HuH-7.5 (cell line): ENCODE measurements around the gene AAK1.

ENCODE experiments used
- DNase-seq: peaks from one replicate; pipeline ENCODE4 v3.0.0; 2011; ENCODE audit warnings: low spot score

AAK1 gene

DNA sequence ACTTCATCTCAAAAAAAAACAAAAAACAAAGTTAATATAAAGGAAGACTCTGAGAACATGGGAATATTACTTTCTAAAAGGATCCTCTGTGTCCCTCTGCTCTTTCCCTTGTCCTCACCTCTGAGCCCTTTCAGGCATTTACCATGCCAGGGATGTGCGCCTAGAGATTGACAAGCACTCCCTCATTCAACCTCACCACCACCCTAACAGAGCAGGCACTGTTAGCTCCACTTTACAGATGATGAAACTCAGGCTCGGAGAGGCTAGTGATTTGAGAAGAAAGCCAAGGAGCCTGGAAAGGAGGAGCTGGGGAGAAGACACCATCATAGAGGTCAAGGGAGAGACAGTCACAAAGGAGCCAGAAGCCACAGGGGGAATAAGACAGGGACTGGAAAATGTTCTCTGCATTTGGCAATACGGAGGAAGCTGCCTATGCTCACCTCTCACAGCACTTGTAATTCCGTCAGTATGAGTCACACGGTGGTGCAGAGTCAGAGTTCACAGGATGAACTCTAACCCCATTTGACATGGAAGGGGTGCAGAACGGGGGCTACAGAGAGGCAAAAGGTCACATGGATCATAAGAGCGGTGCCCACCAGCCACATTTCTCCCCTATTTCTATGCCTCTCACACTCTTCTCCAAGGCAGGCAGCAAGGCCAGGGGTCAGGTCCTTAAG is 104.5 kb downstream of the AAK1 start:
- no peak for DNase-seq

DNA sequence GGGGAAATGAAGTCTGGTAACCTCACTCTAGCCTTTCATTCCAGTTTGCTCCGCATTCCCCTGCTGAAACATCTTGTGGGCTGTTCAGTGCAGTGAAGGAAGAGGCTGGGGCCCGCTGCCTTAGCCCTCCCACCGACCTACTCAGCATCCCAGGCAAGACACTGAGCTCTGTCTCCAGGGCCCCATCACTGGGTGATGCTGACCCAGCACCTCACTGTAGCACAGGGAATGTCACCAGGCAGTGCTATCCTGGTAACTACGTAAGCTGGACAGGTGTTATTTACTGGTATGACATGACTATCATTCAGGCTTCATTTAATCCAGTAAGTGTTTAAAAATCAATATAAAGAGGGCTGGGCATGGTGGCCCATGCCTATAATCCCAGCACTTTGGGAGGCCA is 105.3 kb downstream of the AAK1 start:
- no peak for DNase-seq

DNA sequence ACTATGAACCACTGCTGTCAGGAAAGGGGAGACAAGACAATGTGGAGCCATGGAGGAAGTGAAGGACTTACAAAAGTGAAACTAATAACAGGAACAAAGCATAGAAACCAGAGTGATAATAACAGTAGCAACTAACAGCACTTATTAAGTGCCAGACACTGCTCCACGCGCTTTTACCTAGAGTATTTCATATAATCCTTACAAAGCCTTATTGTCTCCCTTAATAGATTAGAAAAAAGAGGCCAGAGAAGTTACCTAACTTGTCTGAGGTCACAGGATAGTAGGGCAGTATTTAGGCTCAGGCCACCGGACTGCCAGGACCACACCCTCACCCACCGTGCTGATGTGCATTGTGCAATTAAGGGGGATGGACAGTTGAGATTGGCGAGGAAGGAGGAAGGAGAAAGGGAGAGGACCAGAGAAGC is 107.7 kb downstream of the AAK1 start:
- DNase-seq: no peak

DNA sequence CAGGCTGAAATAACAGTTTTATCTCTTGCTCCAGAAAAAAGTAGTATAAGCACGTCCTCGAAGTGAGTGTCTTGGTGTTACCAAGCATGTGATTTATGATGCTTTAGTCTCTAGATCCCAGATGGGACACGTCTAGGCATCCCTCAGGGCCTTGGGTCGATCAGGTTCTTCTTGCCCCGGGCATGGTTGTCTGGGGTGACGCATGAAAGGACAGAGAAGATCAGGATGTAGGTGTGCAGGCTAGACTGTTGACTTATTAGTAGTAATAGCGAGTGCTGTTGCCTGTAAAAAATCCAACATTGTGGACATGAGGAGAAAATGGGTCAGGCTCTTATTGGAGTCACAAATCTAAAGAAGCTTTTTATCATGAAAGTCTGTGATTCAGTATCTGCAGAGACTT is 112.4 kb downstream of the AAK1 start:
- no peak for DNase-seq

DNA sequence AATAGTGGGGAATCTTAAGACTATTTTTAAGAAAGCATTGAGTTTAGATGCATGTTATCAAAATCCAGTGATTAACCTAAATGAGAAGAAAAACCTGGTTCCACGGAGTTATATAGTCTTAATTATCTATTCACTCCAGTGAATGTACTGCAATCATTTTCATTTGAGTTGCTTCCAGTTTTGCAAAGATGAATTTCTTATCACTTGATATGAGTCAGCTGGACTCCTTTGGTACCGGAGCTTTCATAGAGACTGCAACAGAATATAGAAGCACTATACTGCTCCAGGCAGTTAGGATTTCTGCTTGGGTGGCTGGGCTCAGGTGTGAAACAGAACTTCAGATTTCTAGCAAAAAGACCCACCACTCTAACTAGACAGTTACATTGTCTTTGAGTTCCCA is 114.1 kb downstream of the AAK1 start:
- DNase-seq: no peak

DNA sequence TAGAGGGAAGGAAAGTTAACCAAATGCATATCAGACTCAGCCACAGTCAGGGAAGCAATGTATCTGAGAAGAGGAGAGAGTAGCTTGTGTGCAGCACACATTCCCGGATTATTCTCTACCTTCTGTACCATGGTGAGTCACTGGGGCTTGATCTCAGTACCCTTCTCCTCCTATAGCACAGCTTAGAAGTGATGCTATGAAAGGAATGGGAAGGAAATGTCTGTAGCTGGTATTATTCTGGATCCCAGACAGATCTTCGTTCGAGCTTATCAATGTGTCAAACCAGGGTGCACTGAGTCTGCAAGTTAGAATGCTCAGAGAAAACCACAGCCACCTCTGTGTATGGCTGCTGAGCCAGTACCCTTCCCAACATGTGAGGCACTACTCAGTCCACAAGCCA is 118.3 kb downstream of the AAK1 start:
- DNase-seq: no peak

DNA sequence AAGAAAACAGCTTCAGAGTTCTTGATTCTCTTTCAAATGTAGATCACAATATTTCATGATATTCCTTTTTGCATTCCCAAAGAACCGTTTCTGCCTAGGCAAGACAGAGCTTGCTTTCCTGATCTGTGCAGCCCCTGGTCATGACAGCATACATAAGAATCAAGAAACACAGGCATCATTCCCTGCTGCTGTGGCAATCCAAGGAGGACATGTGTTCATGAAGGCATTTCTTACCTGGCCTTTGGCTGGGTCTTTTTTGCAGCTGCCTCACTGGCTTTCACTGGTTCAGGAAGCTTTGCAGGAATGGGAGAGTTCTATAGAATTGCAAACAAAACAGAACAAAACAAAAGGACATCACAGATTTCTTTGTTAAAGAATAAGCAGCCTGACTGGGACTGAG is 118.7 kb downstream of the AAK1 start:
- no peak for DNase-seq

DNA sequence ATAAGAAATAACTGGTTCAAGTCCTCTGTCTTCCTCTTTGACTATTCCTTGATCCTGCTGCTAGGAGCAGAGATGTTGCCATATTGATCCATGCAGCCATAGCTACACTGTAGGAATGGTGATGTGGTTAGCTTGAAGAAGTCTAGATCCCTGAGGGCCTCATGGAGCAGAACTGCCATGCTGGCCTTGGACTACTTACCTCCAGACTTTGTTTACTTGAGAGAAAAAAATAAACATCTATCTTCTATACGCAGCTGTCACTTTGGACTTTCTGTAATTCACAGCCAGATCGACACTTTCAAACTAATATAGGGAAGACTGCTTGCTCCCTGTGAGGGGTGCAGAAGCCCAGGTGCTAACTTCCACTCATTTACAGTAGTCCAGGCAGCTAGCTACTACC is 121.8 kb downstream of the AAK1 start:
- DNase-seq: no peak

DNA sequence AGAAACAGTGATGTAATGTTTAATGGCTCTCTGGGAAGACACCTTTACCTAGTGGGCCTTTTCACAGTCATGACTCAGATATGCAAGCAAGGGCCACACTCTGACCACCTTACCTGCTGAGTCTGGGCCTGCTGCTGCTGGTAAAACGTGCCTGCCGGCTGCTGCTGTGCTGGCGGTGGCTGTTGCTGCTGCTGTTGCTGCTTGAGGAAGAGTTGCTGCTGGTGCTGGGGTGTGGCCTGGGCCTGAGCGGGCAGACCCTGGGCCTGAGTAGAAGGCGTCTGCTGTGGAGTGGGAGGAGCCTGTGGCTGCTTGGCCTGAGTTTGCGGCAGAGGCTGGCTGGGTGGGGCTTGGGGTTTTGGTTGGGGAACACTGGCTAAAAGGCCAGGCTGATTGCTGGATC is 124.7 kb downstream of the AAK1 start:
- no peak for DNase-seq

DNA sequence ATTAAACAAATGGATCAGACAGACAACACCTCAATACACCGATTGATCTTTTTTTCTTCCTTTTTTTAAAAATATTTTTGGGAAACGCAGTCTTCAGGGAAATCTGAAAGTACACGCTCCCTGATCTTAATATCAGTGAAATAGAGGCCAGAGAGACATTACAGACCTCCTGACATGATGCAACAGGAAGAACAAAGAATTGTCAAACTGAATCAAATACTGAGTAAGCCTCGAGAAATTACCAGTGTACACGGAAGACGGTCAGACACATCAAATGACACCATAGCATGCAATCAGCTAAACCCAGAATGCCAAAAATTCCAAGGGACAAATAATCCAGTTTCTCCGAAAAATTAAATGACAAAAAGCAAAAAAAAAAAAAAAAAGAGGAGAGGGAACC is 126.1 kb downstream of the AAK1 start:
- no peak for DNase-seq

DNA sequence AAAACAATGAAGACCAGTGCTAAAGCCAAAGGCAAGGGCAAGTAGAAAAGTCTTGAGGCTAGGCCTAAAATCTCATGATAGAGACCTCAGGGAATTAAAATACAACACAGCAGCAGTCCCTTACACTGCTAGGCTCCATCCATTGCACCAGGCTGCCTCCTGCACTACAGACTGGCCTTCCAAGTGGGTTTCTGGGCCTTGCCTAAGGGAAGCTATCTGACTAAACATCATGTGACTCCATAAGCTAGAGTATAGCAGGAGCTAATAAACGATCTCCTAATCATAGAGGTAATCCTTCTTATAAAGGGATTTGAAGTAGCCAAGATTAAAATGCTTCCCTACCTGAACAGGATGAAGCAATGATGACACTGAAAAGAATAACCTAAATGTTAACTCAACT is 128.7 kb downstream of the AAK1 start:
- DNase-seq: no peak

DNA sequence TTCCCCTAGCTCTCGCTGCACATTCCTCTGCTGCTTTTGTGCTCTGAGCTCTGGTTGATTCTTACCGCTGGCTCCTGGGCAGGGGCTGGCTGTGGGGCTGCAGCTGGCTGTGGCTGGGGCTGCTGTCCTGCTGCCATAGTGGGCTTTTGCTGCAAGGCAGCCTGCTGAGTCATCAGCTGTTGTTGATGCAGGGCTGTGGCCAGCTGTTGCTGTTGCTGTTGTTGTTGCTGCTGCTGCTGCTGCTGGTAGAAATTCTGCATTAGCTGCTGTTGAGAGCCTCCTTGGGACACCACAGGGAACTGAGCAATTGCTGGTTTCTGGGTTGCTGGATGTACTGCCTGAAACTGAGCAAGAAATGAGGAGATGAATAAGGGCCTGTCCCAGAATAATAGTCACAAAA is 129.1 kb downstream of the AAK1 start:
- DNase-seq: no peak

DNA sequence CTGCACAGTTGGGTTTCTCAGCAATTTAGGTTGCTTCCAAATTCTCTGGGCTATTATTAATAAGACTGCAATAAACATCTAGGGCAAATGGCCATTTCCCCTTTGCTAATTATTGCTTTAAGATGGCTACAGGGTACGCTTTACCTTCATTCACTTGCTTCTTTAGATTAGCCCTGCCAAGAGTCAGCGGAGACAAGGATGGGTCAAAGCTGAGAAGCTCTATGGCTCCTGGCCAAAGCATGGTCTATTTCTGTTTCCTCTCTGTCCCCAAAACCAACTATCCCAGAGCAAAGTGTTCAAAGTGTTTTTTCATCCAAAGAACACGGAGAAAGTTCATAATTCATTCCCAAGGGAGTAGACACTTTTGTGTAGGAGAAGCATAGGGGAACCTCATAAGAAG is 131.1 kb downstream of the AAK1 start:
- DNase-seq: no peak

DNA sequence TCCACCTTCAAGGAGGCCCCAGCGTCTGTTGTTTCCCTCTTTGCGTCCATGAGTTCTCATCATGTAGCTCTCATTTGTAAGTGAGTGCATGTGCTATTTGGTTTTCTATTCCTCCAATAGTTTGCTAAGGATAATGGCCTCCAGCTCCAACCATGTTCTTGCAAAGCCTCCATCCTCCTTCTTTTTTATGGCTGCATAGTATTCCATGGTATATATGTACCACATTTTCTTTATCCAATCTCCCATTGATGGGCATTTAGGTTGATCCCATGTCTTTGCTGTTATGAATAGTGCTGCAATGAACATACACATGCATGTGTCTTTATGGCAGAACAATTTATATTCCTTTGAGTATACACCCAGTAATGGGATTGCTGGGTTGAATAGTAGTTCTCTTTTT is 133.3 kb downstream of the AAK1 start:
- DNase-seq: no peak

DNA sequence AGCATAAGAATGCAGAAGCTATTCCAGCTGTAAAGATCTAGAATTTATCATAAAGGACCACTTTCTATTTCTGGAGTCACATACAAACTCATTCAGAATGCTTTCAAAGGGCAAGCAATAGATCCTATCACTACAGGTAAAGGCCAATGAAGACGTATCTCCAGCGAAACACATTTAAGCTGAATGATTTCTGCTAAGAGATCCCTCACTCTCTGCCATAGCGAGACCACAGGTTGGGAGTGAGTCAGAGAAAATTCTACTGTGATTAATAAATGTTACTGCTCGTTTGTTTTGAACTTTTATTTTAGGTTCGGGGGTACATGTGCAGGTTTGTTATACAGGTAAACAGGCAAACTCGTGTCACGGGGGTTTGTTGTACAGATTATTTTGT is 133.8 kb downstream of the AAK1 start:
- no peak for DNase-seq

DNA sequence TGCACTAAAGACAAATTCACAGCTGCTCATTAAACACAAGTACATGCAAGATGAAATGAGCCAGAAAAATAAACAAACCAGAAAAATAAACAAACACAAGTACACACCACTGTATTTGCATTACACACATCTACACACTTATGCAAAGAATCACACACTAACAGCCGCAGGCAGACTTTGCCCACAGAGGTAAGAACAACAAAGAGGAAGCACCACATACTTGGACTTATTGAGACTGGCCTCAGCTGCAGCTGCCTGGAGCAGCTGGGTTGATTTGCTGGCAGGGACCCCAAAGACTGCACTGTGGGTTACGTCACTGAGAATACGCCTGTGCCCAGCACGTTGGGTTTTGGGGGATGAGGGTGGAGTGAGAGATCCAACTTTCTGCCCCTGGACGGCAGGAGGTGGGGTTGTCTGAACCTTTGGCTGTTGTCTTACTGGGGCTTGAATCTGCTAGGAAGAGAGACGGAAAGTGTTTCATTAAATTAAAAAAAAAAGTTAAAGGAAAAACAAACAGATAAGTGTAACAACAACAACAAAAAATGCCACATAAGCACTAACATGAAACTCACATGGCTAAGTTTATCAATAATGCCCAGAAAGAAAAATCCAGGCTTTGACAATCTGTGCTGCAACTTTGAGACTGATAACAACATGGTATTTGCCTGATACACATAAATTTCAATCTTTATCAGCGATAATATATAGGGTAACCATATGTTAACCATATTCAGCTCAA is 134.4 kb downstream of the AAK1 start:
- no peak for DNase-seq

DNA sequence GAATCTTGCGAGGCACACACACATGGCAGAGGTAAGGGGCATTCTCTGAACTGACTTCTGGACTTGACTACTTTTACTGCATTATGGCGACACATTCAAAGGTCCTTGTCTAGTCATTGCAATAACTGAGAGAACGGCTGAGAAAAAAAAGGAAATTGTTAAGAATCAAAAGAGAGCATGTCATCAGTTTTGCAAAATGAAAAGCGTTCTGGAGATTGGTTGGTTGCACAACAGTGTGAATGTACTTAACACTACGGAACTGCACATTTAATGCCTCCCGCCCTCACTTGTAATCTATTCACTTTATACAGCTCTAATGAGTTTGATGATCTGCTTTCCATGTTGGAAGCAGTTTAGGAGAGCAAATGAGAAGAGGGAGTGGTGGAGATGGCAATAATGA is 137.8 kb downstream of the AAK1 start:
- DNase-seq: no peak

DNA sequence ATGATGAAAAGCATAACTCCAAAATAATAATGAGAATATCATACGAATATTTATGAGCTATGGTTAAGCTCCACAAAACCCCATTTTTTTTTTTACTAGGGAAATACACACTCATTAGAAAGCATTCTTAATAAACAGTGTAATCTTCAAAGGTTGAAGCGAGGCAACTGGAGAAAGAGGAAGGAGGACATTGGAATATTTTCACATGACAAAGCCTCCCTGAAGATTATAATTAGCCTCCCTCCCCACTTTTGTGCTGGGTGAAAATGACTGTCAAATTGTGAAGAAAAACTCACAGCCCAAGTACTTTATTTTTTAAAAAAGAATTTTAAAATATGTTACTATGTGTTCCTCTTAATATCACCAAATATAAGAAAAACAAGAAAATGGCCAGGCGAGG is 142.2 kb downstream of the AAK1 start:
- DNase-seq: no peak

DNA sequence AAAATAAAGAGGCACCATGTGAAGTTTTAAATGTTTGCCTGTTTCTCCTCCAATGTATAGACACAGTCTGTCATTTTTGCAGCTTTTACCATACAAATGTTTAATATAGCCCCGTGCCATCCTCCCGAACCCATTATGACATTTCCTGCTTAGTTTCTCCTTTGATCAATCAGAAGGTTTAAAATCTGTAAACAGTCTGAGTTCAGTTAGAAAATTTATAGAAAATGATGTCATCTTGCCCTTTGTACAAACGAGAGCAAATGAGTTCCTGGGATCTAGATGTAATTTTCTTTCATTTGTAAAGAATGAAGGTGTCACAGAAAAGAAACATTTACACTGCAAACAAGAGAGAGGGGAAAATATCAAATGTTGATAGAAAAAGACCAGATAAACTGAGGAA is 143.6 kb downstream of the AAK1 start:
- DNase-seq: no peak

DNA sequence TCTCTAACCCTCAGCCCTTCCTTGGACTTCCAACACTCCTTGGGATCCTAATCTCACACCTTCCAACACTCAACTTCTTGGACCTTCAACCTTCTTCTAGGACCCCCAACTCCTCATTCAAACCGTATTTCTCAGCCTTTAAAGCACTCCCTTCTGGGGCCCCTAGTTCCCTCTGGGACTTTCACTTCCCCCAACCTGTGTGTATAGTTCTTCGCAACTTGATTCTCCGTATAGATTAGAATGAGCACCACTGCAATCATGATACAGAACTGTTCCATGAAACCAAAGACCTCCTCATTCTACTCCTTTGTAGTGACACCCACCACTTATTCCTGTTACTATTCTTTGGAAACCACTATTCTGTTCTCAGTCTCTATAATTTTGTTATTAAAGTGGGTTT is 144.3 kb downstream of the AAK1 start:
- DNase-seq: no peak

DNA sequence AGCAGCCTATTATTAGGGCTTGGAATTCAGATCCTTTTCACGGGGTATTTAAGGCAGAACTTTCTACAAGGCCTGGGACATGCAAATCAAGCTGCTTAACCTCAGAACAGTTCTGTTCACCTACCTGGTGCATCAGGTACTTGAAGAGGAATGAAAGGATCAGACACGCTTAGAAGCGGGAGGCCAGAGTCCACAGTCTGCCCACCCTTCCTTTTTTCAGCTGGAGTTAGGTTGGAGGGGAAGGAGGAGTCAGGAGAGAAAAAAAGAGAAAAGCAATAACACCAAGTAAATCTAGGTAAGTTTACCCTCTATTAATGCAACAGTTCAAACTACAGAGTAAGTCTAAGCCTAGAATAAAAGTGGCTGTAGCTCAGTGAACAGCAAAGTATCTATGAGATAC is 147.7 kb downstream of the AAK1 start:
- no peak for DNase-seq

DNA sequence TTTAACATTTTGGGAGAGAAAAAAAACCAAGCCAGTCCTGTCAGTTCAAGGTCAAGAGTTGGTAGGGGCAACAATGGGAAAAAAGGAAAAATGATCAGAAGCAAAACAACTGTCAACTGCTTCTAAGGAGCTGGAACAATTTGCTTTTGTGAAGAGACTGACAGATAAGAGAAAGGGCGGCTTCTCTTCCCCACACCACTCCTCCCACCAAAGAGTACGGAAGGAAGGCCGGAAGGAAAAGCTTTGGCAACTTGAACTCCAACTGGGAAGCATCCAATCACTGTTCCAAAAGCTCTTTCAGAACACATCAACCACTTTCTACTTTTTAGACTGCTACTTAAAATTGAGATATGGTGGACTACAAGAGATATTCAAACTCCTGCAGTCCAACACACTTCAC is 148.5 kb downstream of the AAK1 start:
- no peak for DNase-seq

DNA sequence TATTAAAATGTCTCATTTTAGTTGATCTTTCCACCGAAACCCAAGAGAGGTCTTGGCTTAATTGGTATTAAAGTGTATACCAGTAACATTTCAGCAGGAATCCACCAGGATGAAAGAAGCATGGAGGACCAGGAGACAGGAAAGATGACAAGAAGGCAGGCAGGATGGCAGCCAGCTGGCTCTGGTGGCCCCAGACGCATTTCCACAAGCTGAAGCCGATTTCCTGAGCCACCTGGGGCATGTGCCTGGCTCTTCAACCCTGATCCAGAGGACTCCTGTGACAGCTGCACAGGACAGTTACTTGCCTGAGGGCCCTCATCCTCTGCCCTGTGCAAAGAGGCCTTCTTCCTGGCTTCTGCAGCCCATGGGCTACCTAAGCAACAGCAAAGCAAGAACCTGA is 149.4 kb downstream of the AAK1 start:
- DNase-seq: no peak

DNA sequence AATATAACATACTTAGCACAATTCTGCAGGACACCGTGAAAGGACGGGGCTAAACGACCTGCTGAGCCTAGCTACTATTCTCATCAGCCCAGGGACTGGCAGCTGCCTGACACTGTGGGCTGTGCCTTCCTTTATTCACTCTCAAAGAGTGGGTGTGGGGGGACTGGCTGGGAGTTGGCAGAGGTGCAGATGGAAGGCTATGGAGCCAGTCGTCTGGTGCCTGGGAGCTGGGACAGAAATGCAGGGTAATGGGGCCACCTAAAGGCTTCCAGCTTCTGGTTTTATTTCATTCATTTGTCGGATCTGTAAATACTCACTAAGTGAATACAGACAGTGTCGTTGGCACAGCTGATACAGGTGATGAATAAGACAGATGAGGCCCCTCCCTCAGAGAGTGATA is 150.3 kb downstream of the AAK1 start:
- no peak for DNase-seq
